Measurements from ENCODE around the gene NRBF2.
"Not testable (repeated sequence)": the region's sequence is repeated elsewhere in the genome, so short reads cannot be mapped to it uniquely, and the experiment has no call there.

The NRBF2 gene

DNA sequence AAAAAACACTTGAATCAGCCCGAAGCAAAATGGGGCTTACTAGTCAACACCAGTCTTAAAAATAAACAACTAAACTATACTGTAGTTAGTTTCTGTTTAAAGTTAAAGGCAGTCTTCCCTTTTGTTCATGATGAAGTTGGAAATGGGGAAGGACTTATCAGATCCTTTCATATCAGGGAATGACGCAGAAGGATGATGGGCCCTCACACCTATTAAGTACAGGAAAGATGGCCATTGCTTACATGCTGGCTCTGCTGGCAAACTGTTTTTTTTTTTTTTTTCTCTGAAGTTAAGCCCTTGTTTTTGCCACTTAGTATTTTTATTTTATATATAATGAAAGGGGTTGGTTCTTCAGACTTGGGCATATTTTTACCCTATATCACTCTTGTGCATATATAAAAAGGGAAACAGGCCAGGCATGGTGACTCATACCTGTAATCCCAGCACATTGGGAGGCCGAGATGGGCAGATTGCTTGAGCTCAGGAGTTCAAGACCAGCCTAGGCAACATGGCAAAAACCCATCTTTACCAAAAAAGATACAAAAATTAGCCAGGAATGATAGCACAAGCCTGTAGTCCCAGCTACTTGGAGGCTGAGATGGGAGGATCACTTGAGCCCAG lies 16.6 kb upstream of the NRBF2 start:
- DNase-seq (ENCODE audit: low read depth in 2 of 2), result no peak

DNA sequence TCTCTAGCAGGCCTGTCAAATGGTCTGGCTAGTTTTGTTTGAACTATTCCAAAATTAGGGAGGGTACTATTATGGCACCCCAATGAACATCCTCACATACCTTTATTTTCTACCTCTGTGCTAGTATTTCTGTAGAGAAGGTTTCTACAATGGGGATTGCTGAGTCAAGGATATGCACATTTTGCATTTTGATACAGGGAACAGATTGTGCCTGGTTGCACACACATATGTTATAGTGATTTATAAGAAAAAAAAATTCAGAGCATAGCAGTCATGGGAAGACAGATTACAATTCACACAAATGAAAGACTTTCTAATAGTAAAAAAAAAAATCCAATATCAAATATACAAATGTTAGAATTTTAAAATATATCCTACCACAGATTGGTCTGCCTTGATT lies 14.1 kb upstream of the NRBF2 start:
- DNase-seq (ENCODE audit: low read depth in 2 of 2), result no peak

DNA sequence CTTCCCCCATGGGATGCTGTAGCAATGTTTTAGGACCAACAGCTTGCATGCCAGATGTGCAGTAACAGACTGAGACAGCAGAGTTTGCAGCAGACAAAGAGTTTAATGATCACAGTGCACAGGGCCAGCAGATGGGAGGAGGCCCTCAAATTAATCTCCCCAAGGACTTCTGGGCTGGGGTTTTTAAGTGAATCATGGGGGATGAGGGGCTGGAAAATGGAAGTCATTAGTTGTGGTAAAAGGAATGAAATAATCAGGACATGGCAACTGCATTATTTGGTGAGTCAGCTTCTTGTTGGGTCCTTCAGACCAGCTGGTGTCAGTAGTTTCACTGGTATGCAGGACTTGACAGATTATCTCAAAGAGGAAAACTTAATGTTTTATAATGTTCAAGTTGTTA lies 12.6 kb upstream of the NRBF2 start:
- DNase-seq (ENCODE audit: low read depth in 2 of 2), result no peak

DNA sequence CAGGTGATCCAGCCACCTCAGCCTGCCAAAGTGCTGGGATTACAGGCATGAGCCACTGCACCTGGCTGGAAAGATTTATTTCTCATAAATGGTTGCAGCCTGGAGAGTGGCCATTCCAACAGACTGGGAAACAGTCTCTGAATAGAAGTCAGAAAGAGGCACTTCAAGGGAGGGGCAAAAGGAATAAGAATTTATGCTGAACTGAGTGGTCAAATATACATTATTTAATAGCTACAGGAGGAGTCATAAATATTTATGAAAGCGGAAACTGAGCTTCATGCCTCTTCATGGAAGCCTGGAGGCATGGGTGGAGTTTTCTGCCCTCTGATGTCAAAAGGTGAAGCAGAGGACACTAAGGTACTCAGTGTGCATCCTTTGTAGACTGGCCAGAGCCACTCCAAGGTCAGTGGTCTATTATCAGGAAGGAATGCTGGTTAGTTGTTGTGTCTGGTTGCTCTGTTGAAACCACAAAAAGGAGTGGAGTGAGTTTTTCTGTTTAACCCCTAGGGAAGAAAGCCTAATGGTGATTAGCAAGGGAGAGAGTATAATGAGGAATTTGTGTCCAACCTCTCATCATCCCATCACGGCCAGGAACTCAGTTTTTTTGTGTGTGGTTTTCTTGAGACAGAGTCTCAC lies 9.3 kb upstream of the NRBF2 start:
- DNase-seq (ENCODE audit: low read depth in 2 of 2), result no peak

DNA sequence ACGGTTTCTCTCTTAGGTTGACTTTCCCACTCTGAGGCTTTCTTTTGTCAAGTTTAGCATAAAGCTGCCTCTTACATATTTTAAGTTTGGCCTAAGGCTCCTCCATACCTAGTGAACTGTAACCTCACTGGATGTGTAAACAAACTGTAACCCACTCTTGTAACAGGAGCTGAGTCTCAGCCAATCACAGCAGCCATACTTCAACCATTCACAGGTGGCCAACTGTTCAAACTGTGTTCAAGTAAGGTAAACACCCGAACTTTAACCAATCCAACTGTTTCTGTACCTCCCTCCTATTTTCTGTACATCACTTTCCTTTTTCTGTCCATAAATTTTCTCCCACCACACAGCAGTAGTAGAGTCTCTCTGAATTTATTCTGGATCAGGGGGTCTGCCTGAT lies 7.7 kb upstream of the NRBF2 start:
- DNase-seq (ENCODE audit: low read depth in 2 of 2), result no peak

DNA sequence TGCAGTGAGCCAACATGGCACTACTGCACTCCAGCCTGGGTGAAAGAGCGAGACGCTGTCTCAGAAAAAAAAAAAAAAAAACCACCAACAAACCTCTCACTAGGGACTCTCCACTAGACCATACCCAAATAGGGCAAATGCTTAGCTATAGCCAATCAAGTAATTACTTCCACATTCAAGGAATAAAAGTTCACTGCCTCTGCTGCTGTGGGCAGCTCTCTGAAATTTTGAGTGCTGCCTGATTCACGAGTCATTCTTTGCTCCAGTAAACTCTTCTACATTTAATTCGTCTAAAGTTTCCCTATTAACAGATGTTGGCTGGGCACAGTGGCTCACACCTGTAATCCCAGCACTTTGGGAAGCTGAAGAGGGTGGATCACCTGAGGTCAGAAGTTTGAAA lies 4.7 kb upstream of the NRBF2 start:
- no peak for DNase-seq (ENCODE audit: low read depth in 2 of 2)

DNA sequence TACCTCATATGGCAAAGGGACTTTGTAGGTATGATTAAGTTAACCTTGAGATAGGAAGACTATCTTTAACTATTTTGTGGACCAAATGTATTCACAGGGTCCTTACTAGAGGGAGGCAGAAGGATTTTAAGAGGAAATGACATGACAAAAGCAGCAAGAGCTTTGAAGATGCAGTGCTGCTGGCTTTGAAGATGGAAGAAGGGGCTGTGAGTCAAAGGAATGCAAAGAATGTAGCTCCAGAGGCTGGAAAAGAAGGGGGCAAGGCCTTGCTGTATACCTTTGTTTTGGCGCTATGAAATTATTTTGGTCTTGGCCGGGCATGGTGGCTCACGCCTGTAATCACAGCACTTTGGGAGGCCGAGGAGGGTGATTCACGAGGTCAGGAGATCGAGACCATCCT lies 3.2 kb upstream of the NRBF2 start:
- no peak for DNase-seq (ENCODE audit: low read depth in 2 of 2)

DNA sequence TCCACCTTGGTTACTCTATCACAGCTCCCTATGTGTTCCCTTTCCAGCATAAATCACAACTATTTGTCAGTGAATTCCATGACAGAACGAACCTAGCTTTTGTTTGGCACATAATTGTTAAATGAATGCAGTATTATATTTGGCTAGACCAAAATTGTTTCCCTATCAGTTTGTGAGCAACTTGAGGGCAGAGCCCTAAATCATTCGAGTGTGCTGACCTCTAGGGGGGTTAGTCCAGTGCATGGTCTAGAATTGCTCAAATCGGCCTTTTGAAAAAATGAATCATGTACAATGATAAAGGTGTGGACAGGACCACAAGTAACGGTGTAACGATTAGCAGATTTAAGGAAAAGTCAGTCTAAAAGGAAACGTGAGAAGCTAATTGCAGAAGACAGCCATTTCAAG lies 475 bp upstream of the NRBF2 start:
- no peak for DNase-seq (ENCODE audit: low read depth in 2 of 2)

DNA sequence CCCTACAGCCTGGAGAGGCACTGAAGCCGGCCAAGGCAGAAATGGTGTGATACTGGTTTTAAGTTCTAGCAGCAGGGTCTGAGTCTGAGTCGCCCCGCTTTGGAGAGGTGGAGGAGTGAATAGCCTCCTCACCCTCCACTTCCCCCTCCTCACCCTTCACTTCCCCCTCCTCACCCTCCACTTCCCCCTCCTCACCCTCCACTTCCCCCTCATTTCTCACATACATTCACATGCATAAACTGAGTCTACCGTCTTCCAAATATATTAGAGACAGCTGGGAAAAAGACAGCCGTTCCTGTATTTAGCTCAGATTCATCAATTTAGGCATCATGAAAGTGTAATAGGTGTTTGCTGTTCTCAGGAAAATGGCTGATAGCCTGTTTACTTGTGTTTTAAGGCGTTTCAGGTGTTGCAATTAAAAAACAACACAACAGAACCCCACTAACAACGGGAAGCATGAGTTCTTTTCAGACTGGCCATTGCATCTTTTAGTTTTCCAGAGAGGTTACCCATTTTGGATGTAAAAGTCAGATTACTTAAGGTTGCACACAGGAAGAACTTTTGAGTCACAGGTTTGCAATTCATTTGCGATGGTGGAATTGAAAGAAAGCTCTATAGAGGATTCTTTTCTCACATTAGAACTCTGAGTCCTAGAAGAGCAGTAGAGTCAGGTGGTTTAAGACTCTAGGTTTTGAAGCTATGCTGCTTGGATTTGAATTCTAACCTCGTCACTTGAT lies 861 bp downstream of the NRBF2 start:
- no peak for DNase-seq (ENCODE audit: low read depth in 2 of 2)

DNA sequence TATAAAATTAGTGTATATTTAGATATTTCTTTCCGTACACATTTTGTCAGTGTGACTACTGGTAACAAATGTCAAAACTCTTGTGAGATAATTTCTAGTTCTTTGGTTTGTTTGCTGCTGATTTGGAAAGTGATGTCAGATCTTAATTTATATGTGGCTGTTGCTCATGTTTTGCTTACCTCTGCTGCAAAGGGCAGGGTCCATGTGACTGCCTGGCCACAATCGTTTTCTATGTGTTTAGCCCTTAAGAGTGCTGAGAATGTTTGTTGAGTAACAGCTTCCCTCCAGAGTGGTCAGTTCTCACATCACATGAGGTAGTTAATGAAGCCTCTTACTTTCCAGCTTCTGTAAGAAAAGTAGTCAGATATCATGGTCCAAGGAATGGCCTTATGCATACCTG lies 4.2 kb downstream of the NRBF2 start:
- DNase-seq (ENCODE audit: low read depth in 2 of 2), result no peak

DNA sequence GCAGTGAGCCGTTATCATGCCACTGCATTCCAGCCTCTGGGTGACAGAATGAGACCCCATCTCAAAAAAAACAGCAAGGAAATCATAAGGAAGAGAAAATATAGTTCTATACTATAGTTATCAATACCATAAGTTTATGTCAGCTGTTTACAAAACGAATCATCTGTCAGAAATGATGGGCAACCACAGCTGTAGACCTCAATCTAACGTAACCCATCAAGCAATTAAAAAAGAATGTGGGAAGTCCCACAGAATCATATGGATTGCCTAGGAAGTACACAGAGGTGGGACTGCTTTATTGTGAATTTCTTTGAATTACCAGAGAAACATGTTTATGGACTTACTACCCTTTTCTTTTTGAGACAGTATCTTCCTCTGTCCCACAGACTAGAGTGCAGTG lies 6.9 kb downstream of the NRBF2 start:
- DNase-seq (ENCODE audit: low read depth in 2 of 2), result no peak

DNA sequence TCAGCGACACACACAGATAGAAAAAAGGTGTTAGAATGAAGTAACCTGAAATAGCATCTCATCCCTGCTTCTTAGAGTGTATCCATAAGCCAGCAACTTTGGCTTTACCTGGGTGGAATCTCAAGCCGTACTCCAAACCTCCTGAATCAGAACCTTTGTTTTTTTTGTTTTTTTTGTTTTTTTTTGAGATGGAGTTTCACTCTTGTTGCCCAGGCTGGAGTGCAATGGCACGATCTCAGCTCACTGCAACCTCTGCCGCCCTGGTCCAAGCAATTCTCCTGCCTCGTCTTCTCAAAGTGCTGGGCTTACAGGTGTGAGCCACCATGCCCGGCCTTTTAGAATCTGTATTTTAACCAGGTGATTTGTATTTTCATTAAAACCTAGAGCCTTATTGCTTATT lies 9.0 kb downstream of the NRBF2 start:
- no peak for DNase-seq (ENCODE audit: low read depth in 2 of 2)

DNA sequence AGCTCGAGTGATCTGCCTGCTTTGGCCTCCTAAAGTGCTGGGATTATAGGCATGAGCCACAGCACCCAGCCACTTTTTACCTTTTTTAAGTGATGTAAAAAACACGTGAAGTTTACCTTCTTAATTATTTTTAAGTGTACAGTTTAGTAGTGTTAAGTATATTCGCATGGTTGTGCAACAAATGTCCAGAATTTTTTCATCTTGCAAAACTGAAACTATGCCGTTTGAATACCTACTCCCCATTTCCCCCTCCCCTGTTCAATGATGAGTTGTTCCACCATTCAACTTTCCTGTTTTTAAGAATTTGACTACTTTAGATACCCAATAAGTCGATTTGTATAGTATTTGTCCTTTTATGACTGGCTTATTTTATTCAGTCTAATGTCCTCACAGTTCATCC lies 10.9 kb downstream of the NRBF2 start:
- no peak for DNase-seq (ENCODE audit: low read depth in 2 of 2)

DNA sequence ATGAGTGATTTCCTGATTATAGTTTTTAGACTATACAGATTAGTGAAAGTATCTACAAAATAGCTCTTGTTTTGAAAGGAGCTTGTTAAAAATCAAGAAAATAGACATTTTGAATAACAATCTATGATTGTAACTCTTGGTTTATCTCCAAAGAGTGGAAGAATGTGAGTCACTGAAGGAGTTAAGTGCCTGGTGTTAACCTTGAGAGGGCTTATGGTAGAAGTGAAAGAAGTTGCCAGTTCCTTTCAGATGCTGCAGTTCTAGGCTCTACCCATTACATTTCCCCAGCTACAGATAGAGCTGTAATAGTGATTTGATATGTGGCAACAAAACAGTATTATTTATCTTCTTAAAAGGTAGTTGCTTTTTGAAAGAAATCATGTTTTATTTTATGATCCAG lies 12.7 kb downstream of the NRBF2 start:
- no peak for DNase-seq (ENCODE audit: low read depth in 2 of 2)

DNA sequence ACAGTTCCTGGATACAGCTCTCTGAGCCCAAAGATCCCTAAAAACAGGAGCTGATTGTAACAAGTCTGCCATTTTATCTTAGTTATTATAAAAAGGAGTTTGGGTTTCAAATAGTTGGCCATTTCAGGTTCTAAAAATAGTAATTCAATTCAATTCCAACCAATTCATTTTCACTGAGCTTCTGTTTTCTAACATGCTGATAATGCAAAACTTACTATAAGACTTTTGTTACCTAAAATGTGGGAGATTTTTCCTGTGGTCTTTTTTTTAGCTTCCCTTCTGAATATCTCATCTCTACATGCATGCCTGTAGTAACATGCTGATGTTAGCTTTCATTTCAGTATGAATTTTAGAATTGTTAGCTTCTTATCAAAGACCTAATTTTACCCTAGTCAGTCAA lies 13.4 kb downstream of the NRBF2 start:
- no peak for DNase-seq (ENCODE audit: low read depth in 2 of 2)

DNA sequence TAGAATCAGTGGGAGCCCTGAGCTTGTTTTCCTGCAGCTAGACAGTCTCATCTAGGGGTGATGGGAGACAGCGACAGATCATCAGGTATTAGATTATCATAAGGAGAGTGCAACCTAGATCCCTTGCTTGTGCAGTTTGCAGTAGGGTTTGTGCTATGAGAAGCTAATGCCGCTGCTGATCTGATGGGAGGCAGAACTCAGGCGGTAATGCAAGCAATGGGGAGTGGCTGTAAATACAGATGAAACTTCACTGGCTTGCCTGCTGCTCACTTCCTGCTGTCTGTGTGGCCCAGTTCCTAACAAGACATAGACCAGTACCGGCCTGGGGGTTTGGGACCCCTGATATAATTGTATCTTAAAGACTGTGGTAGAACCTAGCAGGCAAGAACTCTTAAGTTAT lies 17.6 kb downstream of the NRBF2 start:
- no peak for DNase-seq (ENCODE audit: low read depth in 2 of 2)

DNA sequence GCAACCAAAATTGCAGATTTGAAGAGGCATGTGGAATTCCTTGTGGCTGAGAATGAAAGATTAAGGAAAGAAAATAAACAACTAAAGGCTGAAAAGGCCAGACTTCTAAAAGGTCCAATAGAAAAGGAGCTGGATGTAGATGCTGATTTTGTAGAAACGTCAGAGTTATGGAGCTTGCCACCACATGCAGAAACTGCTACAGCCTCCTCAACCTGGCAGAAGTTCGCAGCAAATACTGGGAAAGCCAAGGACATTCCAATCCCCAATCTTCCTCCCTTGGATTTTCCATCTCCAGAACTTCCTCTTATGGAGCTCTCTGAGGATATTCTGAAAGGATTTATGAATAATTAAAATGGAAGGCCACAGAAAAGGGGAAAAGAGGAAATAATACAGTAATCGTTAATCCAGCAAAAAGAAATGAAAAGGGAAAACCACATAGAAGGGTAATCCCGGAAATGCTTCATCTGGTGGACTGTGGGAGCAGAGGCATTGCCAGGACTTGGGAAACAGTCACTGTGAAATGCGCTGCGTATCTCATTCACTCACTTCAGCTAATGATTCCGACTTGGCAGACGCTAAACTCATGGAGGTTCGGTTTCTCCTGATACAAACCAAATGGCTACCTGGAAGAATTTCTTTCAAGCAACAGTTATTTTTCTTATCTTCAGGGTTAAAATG lies 20.9 kb downstream of the NRBF2 start:
- DNase-seq (ENCODE audit: low read depth in 2 of 2), result not testable (repeated sequence)

DNA sequence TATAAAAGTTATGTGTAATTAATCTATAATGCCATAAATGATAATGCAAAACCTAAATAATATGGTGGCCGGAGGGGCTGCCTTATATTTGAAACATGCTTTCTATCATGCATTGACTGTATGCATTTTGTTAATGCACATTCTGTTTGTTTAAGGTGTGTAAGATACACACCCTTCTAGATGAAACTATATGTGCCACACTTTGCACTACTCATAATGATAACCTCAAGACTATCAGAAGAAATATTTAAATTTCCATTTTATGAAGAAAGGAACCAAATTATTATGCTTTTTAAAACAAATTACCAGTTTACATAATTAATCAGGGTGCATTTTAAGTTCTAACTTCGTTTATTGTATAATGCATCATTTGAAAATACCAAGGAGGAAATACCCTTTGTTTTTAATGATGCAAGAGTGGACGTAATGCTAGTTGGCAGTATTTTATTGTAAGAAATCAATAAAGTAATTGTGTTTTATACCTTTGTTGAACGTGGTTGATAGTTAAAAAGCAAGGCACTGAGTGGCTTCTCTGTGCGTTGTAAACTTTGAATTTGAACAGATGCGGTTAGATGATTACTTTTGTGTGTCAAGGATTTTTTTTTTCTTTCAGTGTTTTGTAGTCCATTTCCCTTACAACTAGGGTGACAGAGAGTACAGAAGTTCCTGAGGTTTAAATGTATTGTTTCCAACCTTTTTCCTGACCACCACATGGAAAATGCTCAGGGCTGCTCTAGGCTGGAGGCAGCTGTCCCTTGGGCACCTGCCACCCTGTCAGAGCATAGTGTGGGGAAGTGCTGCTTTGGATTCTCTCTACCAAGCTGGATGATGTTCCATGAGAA lies 21.6 kb downstream of the NRBF2 start:
- DNase-seq (ENCODE audit: low read depth in 2 of 2), result no peak

DNA sequence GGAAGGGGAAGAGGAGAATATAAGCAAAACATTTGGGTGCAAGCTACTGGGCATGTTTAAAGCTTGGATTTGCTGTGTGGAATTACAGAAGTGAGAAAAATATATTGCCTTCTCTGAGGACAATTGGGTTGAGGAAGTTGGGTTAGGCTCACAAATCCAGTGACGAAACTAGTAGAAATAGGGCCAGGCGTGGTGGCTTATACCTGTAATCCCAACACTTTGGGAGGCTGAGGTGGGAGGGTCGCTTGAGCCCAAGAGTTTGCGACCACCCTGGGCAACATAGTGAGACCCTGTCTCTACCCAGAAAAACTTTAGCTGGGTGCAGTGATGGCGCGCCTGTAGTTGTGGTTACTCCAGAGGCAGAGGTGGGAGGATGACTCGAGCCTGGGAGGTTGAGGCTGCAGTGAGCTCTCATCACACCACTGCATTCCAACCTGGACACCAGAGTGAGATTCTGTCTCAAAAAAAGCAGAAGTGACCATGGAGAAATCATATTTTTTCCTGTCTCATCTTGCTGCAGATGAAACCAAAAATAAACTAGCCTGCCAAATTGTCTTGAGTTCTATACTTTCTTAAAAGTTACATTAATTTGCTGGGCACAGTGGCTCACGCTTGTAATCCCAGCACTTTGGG lies 22.4 kb downstream of the NRBF2 start:
- no peak for DNase-seq (ENCODE audit: low read depth in 2 of 2)

DNA sequence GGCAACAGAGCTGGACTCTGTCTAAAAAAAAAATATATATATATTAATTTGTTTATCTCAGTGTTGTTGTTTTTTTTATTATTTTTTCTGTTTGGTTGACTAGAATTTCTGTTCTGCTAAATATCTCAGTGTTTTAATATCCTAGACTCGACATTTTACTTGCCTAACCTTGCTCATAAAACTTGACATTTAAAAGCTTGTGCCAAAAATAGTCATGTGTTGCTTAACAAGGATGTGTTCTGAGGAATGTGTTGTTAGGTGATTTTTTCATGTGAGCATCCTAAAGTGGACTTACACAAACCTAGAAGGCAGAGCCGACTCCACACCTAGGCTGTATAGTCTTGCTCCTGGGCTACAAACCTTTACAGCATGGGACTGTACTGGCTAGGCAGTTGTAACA lies 23.1 kb downstream of the NRBF2 start:
- no peak for DNase-seq (ENCODE audit: low read depth in 2 of 2)

DNA sequence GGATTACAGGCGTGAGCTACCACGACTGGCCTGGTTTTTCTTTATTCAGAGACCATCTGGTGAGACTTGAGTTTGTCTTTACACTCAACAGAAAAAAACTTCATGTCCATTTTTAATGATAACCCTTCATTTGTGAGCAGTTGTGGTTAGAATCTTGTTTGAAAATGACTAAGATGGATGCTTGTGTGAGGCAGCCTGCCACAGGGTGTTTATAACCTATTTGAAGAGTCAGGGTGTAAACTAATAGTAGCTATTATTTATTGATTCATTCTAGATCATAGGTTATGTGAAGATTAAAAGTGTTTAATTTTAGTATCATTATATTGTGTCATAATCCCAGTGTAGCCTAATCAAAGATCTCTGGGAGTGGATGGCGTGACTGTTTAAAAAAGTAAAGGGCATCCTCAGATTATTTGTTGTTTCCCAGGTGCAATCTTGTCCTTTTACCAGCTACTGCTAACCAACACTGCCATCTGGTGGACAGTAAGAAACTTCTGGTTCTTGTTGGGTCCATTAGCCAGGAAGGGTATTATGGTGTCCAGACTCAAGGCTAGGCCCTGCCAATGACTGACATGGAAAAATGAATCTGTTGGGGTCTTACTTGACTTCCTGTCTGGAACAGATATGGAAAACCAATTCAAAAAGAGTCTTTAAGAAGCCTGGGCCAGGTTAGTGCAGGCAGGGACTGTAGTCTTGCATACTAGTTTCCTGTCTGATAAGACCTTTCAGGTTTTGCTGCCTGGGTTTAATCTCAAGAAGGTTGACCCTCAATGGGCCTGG lies 24.9 kb downstream of the NRBF2 start:
- DNase-seq (ENCODE audit: low read depth in 2 of 2), result no peak

All from stimulated activated CD4-positive, alpha-beta T cell treated with anti-CD3 and anti-CD28 coated beads, Interleukin-1b, Interleukin-23, amount 100 ng/mL, for 1 hour (primary cell).